ENCODE data around the gene CCRL2. TPM values are rescaled to one million over a fixed set of nuclear protein-coding genes. Genes with fewer than 3 reads are reported as not detected.

Gene CCRL2
- total RNA-seq, 1 experiment from 2014 or later = not detected

DNA sequence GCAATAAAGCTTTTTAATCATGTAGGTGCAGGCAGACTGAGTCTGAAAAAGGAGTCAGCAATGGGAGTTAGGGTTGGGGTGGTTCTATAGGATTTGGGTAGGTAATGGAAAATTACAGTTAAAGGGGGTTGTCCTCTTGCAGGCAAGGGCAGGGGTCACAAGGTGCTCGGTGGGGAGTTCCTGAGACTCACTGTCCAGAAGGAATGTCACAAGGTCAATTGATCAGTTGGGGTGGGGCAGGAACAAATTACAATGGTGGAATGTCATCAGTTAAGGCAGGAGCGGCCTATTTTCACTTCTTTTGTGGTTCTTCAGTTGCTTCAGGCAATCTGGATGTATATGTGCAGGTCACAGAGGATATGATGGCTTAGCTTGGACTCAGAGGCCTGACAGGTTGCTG, 14.0 kb upstream of the CCRL2 start:
- H3K9me3 Mint-ChIP-seq (ENCODE audit: low read depth, unreplicated experiment) = no peaks in the 10 kb centered on the region
- H3K27me3 Mint-ChIP-seq (ENCODE audit: unreplicated experiment) = peaks cover 15% of the 10 kb centered on the region
- no peak overlapping the region for H3K4me3 Mint-ChIP-seq (ENCODE audit: low read depth, unreplicated experiment)
- intact Hi-C loops (cut with micrococcal nuclease; ENCODE audit: unreplicated experiment) = no loop called here
- CTCF ChIA-PET = no interaction called here
- TF ChIP-seq, protein P1, sequence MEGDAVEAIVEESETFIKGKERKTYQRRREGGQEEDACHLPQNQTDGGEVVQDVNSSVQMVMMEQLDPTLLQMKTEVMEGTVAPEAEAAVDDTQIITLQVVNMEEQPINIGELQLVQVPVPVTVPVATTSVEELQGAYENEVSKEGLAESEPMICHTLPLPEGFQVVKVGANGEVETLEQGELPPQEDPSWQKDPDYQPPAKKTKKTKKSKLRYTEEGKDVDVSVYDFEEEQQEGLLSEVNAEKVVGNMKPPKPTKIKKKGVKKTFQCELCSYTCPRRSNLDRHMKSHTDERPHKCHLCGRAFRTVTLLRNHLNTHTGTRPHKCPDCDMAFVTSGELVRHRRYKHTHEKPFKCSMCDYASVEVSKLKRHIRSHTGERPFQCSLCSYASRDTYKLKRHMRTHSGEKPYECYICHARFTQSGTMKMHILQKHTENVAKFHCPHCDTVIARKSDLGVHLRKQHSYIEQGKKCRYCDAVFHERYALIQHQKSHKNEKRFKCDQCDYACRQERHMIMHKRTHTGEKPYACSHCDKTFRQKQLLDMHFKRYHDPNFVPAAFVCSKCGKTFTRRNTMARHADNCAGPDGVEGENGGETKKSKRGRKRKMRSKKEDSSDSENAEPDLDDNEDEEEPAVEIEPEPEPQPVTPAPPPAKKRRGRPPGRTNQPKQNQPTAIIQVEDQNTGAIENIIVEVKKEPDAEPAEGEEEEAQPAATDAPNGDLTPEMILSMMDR (IDR thresholded peaks at IDR 0.05; ENCODE audit: unreplicated experiment) = no peak
- H3K36me3 Mint-ChIP-seq (ENCODE audit: insufficient read depth, unreplicated experiment) = no peaks in the 10 kb centered on the region
- peaks cover 8% of the 10 kb centered on the region for H3K4me1 Mint-ChIP-seq (ENCODE audit: low read depth, unreplicated experiment)
- H3K27ac Mint-ChIP-seq (ENCODE audit: unreplicated experiment) = no peak overlapping the region
- DNase-seq = no peak
- BruUV-seq (replicated peaks) = no TSS peak

DNA sequence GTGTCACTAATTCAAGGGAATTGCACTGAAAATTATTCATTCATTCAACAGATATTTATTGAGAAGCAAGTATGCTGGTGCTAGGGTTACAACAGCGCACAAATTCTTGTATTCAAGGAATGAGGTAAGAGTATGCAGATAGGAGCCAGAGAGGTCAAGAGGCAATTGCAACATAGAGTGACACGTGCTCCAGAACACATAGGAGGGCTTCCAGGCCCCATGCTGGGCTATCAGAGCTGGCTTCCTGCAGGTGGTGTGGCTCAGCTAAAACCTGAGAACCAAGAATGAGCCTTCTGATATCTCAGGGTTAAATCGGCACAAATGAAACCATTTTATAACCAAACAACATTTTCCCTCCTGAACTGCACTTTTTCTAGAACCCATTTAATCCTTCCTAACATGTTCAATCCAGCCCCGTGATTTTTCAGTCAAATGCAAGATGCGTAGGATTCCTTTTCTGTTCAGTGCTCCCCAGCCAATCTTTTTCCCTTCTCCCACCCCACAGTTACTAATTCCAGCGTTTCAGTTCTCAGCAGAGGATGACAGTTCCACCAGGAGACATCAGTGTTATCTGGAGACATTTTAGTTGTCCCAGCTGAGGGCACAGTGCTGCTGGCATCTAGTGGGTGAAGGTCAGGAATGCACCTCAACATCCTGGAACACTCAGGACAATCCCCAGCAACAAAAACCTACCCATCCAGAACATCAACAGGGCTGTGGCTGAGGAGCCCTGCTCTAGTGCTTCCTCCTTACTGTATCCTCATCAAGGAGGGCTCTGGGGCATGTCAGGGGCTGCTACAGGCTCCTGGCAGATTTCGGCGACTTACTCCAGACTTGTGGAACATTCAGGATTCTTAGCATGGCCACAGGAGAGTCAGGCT, 13.3 kb upstream of the CCRL2 start:
- Mint-ChIP-seq H3K27me3 (ENCODE audit: unreplicated experiment) (peaks cover 15% of the 10 kb centered on the region), H3K27ac (ENCODE audit: unreplicated experiment) (no peak overlapping the region), H3K36me3 (ENCODE audit: insufficient read depth, unreplicated experiment) (no peaks in the 10 kb centered on the region), H3K4me1 (ENCODE audit: low read depth, unreplicated experiment) (peaks cover 8% of the 10 kb centered on the region), H3K9me3 (ENCODE audit: low read depth, unreplicated experiment) (no peaks in the 10 kb centered on the region), H3K4me3 (ENCODE audit: low read depth, unreplicated experiment) (no peak overlapping the region)
- intact Hi-C loops (cut with micrococcal nuclease; ENCODE audit: unreplicated experiment) = no loop called here
- CTCF ChIA-PET = no interaction called here
- DNase-seq = no peak
- TF ChIP-seq, protein P1 (IDR thresholded peaks at IDR 0.05; ENCODE audit: unreplicated experiment) = no peak
- BruUV-seq (replicated peaks) = no TSS peak

DNA sequence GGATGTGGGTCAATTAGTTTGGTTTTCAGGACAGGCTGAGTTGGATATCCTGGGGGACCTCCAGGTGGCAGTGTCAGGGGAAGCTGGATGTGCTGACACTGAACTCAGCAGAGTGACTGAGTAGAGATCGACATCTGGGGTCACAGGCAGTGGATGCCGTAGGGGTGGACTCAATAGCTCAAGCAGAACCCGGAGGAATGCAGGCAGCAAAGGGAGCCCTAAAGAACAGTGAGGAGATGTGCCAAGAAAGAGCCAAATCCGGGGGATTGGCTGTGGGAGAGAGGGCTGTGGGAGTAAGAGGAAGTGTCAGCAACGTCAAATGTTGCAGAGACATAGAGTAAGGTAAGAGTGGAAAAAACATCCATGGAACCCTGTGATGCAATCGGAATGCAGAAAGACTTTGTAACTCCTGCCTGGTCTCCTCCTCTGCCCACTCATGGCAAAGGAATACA, 11.8 kb upstream of the CCRL2 start:
- H3K4me1 Mint-ChIP-seq (ENCODE audit: low read depth, unreplicated experiment) = peaks cover 8% of the 10 kb centered on the region
- H3K27ac Mint-ChIP-seq (ENCODE audit: unreplicated experiment) = no peak overlapping the region
- CTCF ChIA-PET = no interaction called here
- H3K9me3 Mint-ChIP-seq (ENCODE audit: low read depth, unreplicated experiment) = no peaks in the 10 kb centered on the region
- H3K36me3 Mint-ChIP-seq (ENCODE audit: insufficient read depth, unreplicated experiment) = no peaks in the 10 kb centered on the region
- intact Hi-C loops (cut with micrococcal nuclease; ENCODE audit: unreplicated experiment) = no loop called here
- DNase-seq = no peak
- peaks cover 15% of the 10 kb centered on the region for H3K27me3 Mint-ChIP-seq (ENCODE audit: unreplicated experiment)
- H3K4me3 Mint-ChIP-seq (ENCODE audit: low read depth, unreplicated experiment) = no peak overlapping the region
- TF ChIP-seq, protein P1 (IDR thresholded peaks at IDR 0.05; ENCODE audit: unreplicated experiment) = no peak
- no TSS peak for BruUV-seq (replicated peaks)

DNA sequence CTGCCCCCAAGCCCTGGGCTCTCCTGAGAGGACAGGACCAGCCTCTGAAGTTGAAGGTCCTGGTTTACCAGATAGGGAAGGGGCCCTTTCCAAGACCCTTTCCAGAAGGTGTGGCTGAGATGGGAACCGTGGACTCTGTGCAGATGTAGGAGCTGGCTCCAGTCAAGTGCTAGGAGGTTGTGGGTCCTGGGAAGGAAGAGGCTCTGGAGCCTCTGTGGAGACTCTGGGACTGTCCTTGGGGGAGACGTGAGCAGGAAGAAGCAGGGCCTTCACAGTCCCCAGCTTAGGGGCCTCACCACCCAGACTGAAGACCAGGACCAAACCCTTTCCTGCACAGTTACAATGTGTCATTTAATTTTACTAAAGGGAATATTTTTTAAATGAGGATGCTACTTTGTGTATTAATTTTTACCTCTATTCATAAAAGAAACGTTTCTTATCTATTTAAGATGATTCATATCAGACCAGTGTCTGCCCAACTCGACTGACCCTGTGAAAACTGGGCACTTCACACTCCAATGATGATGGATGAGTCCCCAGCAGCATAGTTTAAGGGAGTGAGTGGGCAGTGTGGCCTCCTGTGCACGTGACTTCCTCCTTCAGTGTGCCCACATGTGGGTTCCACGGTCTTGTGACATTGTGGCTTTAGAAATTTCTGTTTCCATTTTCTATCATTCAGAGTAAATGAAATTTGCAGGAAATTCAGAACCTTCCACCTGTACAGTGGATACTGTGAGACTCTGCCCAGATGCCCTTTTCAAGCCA, 11.1 kb upstream of the CCRL2 start:
- H3K27ac Mint-ChIP-seq (ENCODE audit: unreplicated experiment) = no peak overlapping the region
- H3K9me3 Mint-ChIP-seq (ENCODE audit: low read depth, unreplicated experiment) = no peaks in the 10 kb centered on the region
- H3K4me3 Mint-ChIP-seq (ENCODE audit: low read depth, unreplicated experiment) = no peak overlapping the region
- peaks cover 8% of the 10 kb centered on the region for H3K4me1 Mint-ChIP-seq (ENCODE audit: low read depth, unreplicated experiment)
- no TSS peak for BruUV-seq (replicated peaks)
- peaks cover 15% of the 10 kb centered on the region for H3K27me3 Mint-ChIP-seq (ENCODE audit: unreplicated experiment)
- H3K36me3 Mint-ChIP-seq (ENCODE audit: insufficient read depth, unreplicated experiment) = no peaks in the 10 kb centered on the region
- CTCF ChIA-PET = no interaction called here
- TF ChIP-seq, protein P1 (IDR thresholded peaks at IDR 0.05; ENCODE audit: unreplicated experiment) = no peak
- intact Hi-C loops (cut with micrococcal nuclease; ENCODE audit: unreplicated experiment) = no loop called here
- no peak for DNase-seq
